Nephron progenitor cell (in vitro differentiated cells): ENCODE results near the gene SLC5A2.

Experiments
- DNase-seq: peaks from one replicate; pipeline ENCODE4 v3.0.0; 2021
- H3K27ac Mint-ChIP-seq: 2 replicates; pipeline ENCODE4 v1.8.0; 2021; ENCODE audit warnings: mild to moderate bottlenecking, moderate library complexity, mixed read lengths
- H3K27me3 Mint-ChIP-seq: 2 replicates; pipeline ENCODE4 v1.8.0; 2021; ENCODE audit warnings: mild to moderate bottlenecking, low read depth, mixed read lengths; ENCODE audit not compliant: poor library complexity
- H3K36me3 Mint-ChIP-seq: 2 replicates; pipeline ENCODE4 v1.8.0; 2021; ENCODE audit warnings: low read depth, mixed read lengths
- H3K4me1 Mint-ChIP-seq: 2 replicates; pipeline ENCODE4 v1.8.0; 2021; ENCODE audit warnings: mixed read lengths
- H3K4me3 Mint-ChIP-seq: 2 replicates; pipeline ENCODE4 v1.8.0; 2021; ENCODE audit warnings: mild to moderate bottlenecking, moderate library complexity, mixed read lengths
- H3K9me3 Mint-ChIP-seq: 2 replicates; pipeline ENCODE4 v1.8.0; 2021; ENCODE audit warnings: mild to moderate bottlenecking, moderate library complexity, mixed read lengths
- CTCF ChIP-seq: fragments of 200-600 bp; sonication (generic); IDR thresholded peaks from 2 replicates; pipeline ENCODE4 v1.5.0; 2021; ENCODE audit warnings: antibody characterized with exemption

SLC5A2 gene

GRCh38 chr16:31474773-31475738, 7.9 kb upstream of the SLC5A2 start:
- DNase-seq = no peak
- Mint-ChIP-seq H3K27ac (no peak overlapping the region), H3K4me1 (peaks cover 30% of the 10 kb centered on the region), H3K4me3 (no peak overlapping the region), H3K9me3 (no peaks in the 10 kb centered on the region), H3K36me3 (peaks cover 6% of the 10 kb centered on the region), H3K27me3 (peaks cover 76% of the 10 kb centered on the region)
- TF ChIP-seq CTCF = no peak

GRCh38 chr16:31475946-31476302, 7.0 kb upstream of the SLC5A2 start:
- Mint-ChIP-seq H3K4me1 (peaks cover 29% of the 10 kb centered on the region), H3K27ac (no peak overlapping the region), H3K9me3 (no peaks in the 10 kb centered on the region), H3K4me3 (peak overlapping the region; percentile 75), H3K36me3 (peaks cover 6% of the 10 kb centered on the region), H3K27me3 (peaks cover 83% of the 10 kb centered on the region)
- no peak for TF ChIP-seq CTCF
- DNase-seq = peak; percentile 18

- Mint-ChIP-seq H3K9me3 (no peaks in the 10 kb centered on the region), H3K4me3 (peak overlapping the region; percentile 75), H3K36me3 (peaks cover 6% of the 10 kb centered on the region), H3K4me1 (peaks cover 23% of the 10 kb centered on the region), H3K27ac (no peak overlapping the region), H3K27me3 (peaks cover 85% of the 10 kb centered on the region)
- no peak for TF ChIP-seq CTCF
- peak; percentile 83 for DNase-seq
These were observed 6.4 kb upstream of the SLC5A2 start for GRCh38 chr16:31476303-31477219.

- DNase-seq = peak; percentile 85
- peaks cover 19% of the 10 kb centered on the region for H3K4me1 Mint-ChIP-seq
- H3K4me3 Mint-ChIP-seq = peak overlapping the region; percentile 75
- peak; percentile 37 for TF ChIP-seq CTCF
- H3K36me3 Mint-ChIP-seq = peaks cover 6% of the 10 kb centered on the region
- no peaks in the 10 kb centered on the region for H3K9me3 Mint-ChIP-seq
- no peak overlapping the region for H3K27ac Mint-ChIP-seq
- H3K27me3 Mint-ChIP-seq = peaks cover 91% of the 10 kb centered on the region
These were observed 5.4 kb upstream of the SLC5A2 start for GRCh38 chr16:31477220-31478216.

- Mint-ChIP-seq H3K9me3 (no peaks in the 10 kb centered on the region), H3K4me3 (no peak overlapping the region), H3K36me3 (peaks cover 6% of the 10 kb centered on the region), H3K27ac (no peak overlapping the region), H3K4me1 (peaks cover 18% of the 10 kb centered on the region), H3K27me3 (peaks cover 90% of the 10 kb centered on the region)
- TF ChIP-seq CTCF = no peak
- no peak for DNase-seq
These were observed 4.0 kb upstream of the SLC5A2 start for GRCh38 chr16:31478956-31479355.
